DMS79 treated with DMSO at 0.1 percent for 48 hours (cell line): ENCODE measurements around the gene MORN3.
"Not testable (repeated sequence)": the region's sequence is repeated elsewhere in the genome, so short reads cannot be mapped to it uniquely, and the experiment has no call there.

Source experiments
- DNase-seq: peaks from one replicate; lab custom pipeline; 2025; lab: John Stamatoyannopoulos, UW

The MORN3 gene, protein sequence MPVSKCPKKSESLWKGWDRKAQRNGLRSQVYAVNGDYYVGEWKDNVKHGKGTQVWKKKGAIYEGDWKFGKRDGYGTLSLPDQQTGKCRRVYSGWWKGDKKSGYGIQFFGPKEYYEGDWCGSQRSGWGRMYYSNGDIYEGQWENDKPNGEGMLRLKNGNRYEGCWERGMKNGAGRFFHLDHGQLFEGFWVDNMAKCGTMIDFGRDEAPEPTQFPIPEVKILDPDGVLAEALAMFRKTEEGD

GRCh38 chr12:121669521-121669900 lies at the start of gene MORN3:
TSS of gene MORN3 (minus strand) at chr12:121669654. CDS start at chr12:121669483, 171 bp downstream.
- DNase-seq = no peak

DNA sequence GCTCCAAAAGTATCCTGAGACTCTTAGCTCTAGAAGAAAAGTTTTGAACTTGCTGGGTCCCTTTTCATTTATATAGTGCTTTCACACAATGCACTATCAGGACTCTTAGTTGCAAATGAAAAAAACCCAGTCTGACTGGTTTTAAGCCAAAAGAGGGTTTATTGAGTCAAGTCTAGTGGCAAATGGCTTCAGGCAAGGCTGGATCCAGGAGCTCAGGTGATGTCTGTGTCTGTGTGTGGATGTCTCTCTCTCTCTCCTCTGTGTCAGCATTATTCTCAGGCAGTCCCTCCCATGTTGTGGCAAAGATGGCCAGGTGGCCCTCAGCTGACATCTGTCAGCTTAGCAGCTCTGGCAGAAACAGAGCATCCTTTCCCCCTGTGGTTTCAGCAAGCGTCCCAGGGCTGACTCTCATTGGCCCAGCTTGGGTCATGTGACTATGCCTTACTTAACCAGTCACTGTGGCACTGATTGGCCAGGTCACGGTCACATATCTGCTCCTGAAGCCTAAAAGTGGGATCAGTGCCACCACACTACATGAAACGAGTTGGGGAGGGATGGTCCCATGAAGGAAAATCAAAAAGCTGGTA lies 49.3 kb upstream of the MORN3 start:
- DNase-seq = no peak

GRCh38 chr12:121717041-121717699 lies 47.7 kb upstream of the MORN3 start:
- DNase-seq = no peak

- no peak for DNase-seq
Measured at GRCh38 chr12:121715862-121716435, 46.5 kb upstream of the MORN3 start.

DNA sequence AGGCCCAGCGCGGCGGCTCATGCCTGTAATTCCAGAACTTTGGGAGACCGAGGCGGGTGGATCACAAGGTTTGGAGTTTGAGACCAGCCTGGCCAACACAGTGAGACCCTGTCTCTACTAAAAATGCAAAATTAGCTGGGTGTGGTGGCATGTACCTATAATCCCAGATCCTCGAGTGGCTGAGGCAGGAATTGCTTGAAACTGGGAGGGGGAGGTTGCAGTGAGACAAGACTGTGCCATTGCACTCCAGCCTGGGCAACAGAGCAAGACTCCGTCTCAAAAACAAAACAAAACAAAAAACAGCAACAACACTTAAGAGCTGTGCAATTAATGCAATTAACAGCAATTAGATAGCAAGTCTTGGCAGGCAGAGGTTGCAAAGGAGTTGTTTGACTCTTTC lies 45.6 kb upstream of the MORN3 start:
- DNase-seq = not testable (repeated sequence)

DNA sequence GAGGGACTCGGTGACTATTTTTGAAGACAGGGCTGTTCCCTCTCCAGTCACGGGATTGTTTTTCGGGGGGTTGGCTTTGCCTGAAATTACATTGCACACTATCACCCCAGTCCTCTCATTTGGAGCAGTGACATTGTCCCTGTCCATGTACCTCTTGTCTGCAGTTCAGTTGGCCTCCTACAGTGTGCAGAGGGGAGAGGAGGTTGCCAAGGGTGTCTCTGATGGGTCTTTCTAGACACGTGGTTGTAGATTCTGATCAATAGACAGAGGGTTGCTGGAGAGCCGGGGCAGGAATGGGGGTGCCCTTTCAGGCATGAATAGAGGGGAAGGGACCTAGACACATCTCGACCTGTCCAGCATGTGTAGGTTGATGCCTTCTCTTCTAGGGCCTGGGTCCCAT lies 44.3 kb upstream of the MORN3 start:
- DNase-seq = no peak

GRCh38 chr12:121713257-121713777 lies 43.9 kb upstream of the MORN3 start:
- DNase-seq = no peak

- peak; percentile 29 for DNase-seq
Measured at GRCh38 chr12:121712461-121713256, 43.2 kb upstream of the MORN3 start, which contains the start of gene TMEM120B. TSS of gene TMEM120B (plus strand) at chr12:121712752. CDS start at chr12:121712896, 144 bp downstream.

GRCh38 chr12:121712190-121712460 lies 42.7 kb upstream of the MORN3 start:
- peak; percentile 29 for DNase-seq

DNA sequence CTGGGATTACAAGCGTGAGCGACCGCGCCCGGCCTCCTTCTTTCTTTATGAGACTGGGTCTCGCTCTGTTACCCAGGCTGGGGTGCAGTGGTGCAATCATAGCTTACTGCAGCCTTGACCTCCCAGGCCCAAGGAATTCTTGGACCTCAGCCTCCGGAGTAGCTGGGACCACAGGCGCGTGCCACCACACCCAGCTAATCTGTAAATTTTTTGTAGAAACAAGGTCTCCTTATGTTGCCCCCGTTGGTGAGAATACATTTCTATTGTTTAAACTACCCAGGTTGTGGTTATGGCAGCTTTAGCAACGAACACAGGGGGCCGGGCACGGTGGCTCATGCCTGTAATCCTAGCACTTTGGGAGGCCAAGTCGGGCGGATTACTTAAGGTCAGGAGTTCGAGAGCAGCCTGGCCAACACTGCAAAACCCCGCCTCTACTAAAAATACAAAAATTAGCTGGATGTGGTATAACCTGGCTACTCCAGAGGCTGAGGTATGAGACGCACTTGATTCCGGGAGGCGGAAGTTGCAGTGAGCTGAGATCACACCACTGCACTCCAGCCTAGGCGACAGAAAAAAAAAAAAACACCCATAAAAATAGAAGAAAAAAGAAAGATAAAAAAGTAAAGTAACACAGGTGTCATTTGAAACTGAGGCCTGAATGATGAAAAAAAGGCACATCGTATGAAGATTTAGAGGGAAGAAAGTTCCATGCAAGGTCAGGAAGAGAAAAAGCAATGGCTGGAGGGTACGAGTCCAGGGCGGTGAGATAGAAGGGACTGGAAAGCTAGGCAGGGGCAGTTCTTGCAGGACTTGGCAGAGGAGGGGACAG lies 42.1 kb upstream of the MORN3 start:
- no peak for DNase-seq

- DNase-seq = no peak
Measured at GRCh38 chr12:121709478-121709961, 40.1 kb upstream of the MORN3 start.

GRCh38 chr12:121709064-121709424 lies 39.6 kb upstream of the MORN3 start:
- DNase-seq = not testable (repeated sequence)

GRCh38 chr12:121708313-121709063 lies 39.0 kb upstream of the MORN3 start:
- no peak for DNase-seq

DNA sequence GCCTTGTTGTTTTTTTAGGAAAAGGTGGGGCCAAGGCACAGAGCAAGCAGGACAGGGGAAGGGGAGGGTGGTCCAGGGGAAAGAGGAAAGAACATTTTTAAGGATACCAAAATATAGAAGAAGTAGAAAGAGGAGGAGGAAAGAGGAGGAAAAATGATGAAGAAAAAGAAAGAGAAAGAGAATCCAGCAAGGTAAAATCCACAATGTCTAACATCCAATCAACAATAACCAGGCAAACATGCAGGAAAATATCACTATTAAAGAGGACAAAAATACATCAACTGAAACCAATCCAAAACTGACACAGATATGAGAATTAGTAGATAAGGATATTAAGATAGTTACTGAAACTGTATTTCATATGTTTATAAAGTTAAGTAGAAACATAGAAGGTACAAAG lies 36.1 kb upstream of the MORN3 start:
- DNase-seq = no peak

GRCh38 chr12:121702944-121703343 lies 33.5 kb upstream of the MORN3 start:
- no peak for DNase-seq

DNA sequence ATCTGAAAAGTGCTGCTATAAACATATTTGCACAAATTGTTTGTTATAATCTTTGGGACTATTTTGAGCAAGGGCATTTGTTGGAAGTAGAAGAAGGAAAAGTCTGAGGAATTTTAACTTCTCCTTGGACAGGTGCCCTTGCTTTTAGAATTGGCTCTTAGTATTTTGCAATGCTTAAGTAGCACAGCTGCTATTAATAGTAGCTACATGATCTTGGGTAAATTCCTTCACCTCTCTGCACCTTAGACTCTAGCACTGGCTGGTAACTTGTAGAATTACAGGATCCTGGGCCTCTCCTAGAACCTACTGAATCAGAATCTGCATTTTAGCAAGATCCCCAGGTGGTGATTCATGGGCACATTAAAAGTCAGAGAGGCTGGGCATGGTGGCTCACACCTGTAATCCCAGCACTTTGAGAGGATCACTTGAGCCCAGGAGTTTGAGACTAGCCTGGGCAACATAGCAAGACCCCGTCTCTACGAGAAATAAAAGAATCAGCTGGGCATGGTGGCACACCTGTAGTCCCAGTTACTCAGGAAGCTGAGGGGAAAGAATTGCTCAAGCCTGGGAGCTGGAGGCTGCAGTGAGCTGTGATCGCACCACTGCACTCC lies 32.3 kb upstream of the MORN3 start:
- DNase-seq = no peak

DNA sequence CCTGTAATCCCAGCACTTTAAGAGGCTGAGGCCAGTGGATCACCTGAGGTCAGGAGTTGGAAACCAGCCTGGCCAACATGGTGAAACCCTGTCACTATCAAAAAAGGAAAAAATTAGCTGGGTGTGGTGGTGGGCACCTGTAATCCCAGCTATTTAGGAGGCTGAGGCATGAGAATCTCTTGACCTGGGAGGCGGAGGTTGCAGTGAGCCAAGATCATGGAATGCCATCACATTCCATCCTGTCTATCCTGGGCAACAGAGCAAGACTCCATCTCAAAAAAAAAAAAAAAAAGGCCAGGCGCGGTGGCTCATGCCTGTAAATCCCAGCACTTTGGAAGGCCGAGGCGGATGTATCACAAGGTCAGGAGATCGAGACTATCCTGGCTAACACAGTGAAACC lies 28.4 kb upstream of the MORN3 start:
- not testable (repeated sequence) for DNase-seq

GRCh38 chr12:121697093-121697698 lies 27.7 kb upstream of the MORN3 start:
- DNase-seq = peak; percentile 69

DNA sequence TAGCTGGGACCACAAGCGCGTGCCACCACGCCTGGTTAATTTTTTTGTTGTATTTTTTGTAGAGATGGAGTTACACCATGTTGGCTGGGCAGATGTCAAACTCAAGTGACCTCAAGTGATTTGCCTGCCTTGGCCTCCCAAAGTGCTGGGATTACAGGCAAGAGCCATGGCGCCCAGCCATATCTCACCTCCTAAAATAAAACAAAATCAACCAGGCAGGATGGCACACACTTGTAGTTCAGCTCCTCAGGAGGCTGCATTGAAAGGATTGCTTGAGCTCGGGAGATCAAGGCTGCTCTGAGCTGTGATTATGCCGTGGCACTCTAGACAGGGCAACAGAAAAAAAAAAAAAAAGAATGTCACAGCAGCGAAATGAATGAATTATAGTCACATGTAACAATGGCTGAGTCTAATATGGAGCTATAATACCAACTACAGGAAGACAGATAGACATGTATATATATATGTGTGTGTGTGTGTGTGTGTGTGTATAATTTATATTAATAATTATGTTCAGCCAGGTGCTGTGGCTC lies 23.8 kb upstream of the MORN3 start:
- DNase-seq = peak; percentile 34
